Right forelimb (tissue), 1 donor: ENCODE data around the gene LYAR.

Experiments
- DNase-seq: peaks from one replicate; pipeline ENCODE4 v3.0.0-alpha.2; 2018

The LYAR gene

GRCh38 chr4:4315461-4316149, 25.7 kb upstream of the LYAR start:
- DNase-seq: no peak

DNA sequence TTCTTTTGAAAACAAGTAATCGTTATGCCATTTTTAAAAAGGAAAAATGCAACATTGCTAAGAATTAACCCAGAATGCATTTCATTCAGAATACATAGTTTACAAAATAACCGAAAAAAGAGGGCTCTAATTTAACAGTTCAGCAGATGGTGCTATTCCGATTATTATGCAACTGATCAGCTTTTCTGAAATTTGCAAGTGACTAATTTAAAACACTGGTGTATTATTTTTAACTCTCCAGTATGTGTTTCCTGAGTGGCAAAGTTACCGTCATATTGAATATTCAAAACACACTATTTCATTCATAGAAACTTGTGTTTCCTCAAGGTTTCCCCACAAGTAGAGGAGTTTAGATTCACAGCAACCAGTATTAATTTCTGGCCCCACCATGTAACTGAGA, 21.2 kb upstream of the LYAR start:
- no peak for DNase-seq

- DNase-seq: no peak
These were observed 19.0 kb upstream of the LYAR start for GRCh38 chr4:4308800-4309441.

DNA sequence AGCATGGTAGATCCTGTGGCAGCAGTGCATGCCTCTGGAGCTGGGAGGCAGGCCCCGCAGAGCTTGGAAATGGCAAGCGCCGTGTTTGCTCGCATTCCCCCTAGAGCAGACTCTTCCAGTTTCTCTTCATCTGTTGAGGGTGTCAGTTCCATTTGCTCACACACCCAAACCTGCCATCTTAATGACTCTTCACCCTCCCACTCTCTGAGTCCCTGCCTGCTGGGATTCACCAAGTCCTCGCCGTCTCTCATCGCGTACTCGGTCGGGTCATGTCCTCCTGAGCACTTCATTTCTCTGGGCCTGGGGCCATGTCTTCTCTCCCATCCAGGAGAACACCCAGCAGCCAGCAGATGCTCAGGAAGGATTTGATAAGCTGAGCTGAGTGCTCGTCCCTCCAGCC, 17.0 kb upstream of the LYAR start:
- no peak for DNase-seq

- DNase-seq: no peak
These were observed 12.5 kb upstream of the LYAR start for GRCh38 chr4:4302416-4302815.

DNA sequence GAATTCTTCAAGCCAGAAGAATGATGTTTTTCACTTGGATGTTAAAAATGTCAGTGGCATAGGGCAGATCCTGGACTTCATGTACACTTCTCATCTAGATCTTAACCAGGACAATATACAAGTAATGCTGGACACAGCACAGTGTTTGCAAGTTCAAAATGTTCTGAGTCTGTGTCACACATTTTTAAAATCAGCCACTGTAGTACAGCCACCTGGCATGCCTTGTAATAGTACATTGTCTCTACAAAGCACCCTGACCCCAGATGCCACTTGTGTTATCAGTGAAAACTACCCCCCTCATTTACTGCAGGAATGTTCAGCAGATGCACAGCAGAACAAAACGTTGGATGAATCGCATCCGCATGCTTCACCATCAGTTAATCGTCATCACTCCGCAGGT, 12.0 kb upstream of the LYAR start:
- no peak for DNase-seq

GRCh38 chr4:4299006-4299405, 9.1 kb upstream of the LYAR start:
- DNase-seq: no peak

GRCh38 chr4:4296283-4296846, 6.4 kb upstream of the LYAR start:
- no peak for DNase-seq

DNA sequence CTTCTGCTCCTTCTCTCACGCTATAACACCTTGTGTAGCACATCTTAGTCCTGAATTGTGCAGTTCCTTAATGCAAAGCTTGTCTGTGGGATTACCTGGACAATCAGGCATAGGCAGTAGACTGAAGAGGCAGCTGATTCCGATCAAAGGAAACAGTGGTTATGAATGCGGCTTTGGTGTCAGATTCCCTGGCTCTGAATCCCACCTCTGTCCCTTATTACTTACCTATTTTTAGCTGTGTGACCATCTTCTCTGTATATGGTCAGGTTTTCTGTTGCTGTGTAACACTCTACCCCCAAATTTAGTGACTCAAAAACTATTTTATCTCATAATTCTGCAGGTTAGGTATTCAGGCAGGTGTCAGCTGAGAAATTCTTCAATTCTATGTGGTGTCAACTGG, 3.3 kb upstream of the LYAR start:
- DNase-seq: no peak

DNA sequence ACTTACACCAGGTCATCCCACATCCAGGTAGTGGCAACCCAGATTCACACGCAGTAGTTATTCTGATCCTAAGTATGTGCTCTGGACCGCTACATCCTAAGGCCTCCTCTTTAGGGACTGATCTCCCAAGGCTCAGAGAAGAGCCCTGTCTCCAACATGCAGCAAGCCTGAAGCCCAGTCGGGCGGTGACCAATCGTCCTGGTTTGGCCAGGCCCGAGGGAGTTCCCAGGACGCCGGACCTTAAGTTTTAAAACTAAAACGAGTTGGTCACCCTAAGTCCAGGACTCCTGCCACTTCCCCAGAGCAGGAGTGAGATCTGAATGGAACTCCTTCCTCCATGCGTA, 385 bp downstream of the LYAR start:
- DNase-seq: no peak

- no peak for DNase-seq
These were observed 899 bp downstream of the LYAR start for GRCh38 chr4:4289055-4289454.

- DNase-seq: no peak
These were observed 1.9 kb downstream of the LYAR start for GRCh38 chr4:4288098-4288497.

GRCh38 chr4:4284827-4285618, 4.9 kb downstream of the LYAR start:
- no peak for DNase-seq

DNA sequence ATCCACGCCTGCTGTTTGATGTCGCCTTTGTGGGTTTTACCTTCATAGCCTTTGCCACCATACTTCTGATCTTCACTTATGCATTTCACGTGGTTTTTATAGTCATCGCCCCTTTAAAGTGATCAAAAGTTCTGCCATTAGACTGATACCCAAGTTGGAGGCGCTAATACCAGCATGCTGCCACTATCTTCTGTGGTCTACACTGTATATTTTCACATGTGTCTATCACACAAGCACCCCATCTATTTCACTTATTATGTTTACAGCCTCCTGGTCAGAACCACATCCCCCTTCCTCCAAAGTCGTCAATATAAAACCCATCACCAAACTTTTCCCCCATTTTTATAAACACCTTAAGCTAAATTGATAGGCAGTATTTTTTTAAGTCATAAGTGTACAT, 8.2 kb downstream of the LYAR start:
- DNase-seq: no peak

GRCh38 chr4:4277531-4277930, 12.4 kb downstream of the LYAR start:
- no peak for DNase-seq

DNA sequence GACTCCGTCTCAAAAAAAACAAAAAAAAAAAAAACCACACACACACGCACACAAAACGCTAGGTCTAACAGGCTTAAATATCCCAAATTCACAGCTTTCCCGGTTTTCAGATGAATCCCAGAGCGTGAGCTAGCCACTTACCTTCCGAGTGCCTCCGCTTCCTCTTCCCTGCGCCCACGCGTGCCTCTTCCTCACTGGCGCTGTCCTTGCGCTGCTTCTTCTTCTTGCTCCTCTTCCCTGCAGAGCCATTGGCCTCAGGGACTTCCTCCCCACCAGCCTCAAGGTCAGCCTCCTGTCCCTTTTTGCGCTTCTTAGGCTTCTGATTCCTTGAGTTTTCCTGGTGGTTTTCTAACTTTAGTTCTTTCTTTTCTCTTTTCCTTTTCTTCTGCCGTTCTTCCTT, 15.7 kb downstream of the LYAR start:
- DNase-seq: no peak

DNA sequence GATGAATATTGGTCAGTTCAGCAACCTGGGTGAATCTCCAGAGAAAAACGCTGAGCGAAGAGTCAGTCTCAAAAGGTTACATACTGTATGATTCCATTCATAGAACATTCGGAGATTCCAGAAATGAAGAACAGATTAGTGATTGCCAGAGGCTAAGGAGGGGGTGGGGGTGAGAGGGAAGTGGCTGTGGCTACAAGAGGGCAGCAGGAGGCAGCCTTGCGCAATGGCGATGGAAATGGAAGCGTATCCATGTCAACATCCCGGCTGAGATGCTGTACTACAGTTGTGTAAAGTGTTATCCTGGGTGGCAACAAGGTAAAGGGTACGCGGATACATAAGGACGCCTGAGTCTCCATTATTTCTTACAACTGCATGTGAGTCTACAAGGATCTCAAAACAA, 18.0 kb downstream of the LYAR start:
- DNase-seq: no peak

DNA sequence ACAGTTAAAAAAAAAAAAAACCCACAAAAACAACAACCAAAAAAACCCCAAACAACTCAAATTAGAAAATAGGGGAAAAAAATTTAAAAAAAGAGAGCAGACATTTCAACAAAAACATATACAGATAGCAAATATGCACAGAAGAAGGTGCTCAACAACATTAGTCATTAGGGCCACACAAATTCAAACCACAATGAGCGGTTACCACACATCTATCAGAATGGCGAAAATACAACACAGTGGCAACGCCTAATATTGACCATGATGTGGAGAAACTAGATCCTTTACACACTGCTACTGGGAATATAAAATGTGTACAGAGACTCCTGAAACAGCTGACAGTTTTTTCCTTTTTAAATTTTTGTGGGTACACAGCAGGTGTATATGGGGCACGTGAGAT, 19.4 kb downstream of the LYAR start:
- DNase-seq: no peak

- DNase-seq: no peak
These were observed 20.1 kb downstream of the LYAR start for GRCh38 chr4:4269856-4270255.

GRCh38 chr4:4269331-4269731, 20.6 kb downstream of the LYAR start:
- no peak for DNase-seq

GRCh38 chr4:4268776-4269175, 21.2 kb downstream of the LYAR start:
- no peak for DNase-seq

DNA sequence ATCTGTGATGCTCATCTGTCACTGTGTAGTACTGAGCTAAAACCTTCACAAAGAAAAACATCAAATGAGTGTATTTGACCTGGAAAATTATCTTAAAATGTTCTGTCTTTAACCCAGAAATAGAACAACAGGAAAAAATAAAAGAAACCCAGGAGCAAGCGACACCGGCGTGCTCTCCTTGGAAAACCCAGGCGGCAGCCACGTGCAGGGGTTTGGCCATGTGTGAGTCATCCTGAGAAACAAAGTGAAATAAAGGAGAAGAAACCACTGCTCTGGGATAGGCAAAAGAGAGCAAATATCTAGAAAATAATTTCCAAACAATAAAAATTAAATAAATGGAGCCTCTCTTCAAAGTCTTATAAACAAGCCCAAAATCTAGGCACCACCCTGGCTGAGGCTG, 22.0 kb downstream of the LYAR start:
- DNase-seq: no peak

DNA sequence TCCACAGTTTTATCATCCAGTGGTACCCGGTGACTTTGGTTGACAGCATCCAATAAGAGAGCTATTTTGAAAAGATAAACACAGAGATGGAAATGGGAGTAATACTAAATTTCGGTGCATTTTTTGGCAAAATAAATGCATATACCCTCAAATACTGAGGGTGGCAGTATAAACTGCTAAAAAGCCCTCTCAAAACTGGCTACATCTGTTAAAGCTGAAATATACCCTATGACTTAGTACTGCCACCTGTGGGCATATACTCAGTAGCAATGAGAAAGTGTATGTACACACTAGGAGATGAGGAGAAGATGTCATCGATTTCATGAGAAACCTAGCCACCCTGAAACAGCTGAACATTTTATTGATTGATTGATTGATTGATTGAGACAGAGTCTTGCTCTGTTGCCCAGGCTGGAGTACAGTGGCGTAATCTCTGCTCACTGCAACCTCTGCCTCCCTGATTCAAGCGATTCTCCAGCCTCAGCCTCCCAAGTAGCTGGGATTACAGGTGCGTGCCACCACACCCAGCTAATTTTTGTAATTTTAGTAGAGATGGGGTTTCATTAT, 29.7 kb downstream of the LYAR start:
- no peak for DNase-seq
